ENCODE results near the gene ACTN4.

ACTN4 gene

GRCh38 chr19:38774181-38774950 is 126.9 kb downstream of the ACTN4 start:
- DNase-seq, result no peak

- DNase-seq, result no peak
Observed at GRCh38 chr19:38778733-38779132, 131.3 kb downstream of the ACTN4 start.

GRCh38 chr19:38780443-38780842 is 133.0 kb downstream of the ACTN4 start:
- DNase-seq, result no peak

GRCh38 chr19:38781058-38781457 is 133.6 kb downstream of the ACTN4 start:
- no peak for DNase-seq
